ENCODE results near the gene APBA2. TPM values are rescaled to one million over a fixed set of nuclear protein-coding genes. Genes with fewer than 3 reads are reported as not detected.

APBA2 gene
- total and polyA plus RNA-seq, 2 of the 4 experiments (the other 2 are of a cell fraction) = 21.7 to 33.0 TPM

DNA sequence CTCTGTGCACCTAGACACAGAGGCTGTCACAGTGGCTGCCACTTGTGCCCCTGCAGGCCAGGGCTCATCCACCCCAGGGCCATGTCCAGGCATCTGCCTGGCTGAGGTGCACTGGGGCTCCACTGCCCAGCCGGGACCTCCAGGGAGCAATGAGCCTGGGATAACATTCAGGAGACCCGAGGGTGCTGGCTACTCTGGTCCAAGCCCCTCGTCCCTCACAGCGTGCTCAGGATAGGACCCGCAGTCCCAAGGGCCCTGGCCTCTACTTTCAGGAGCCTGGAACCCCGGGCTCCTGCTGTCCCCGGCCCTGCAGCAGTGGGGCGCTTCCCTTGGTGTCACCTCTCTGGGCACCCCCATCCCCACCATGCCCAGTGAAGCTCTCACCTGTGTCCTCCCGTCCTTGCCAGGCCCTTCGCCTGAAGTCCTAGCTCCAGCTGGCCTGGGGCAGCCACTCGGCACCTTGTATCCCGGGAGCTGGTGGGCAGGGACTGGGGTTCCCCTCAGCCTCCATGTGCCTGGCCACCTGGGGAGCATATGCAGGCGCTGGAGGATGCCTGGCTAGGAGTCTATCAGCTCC lies 226.0 kb downstream of the APBA2 start:
- H3K9me3 ChIP-seq (ENCODE audit: control insufficient read depth, insufficient read depth, low read length) = no peaks in the 10 kb centered on the region
- H3K4me1 ChIP-seq (ENCODE audit: control insufficient read depth, insufficient read depth, low read length) = no peaks in the 10 kb centered on the region
- H2BK5ac ChIP-seq (ENCODE audit: low read depth, low read length, poor library complexity, severe bottlenecking) = no peak overlapping the region
- no peak overlapping the region for H3K4ac ChIP-seq (ENCODE audit: low read depth, low read length)
- no peak overlapping the region for H2BK20ac ChIP-seq (ENCODE audit: low read depth, low read length)
- no peak overlapping the region for H3K4me3 ChIP-seq (ENCODE audit: insufficient read depth, low read depth, low read length)
- H3K4me2 ChIP-seq (ENCODE audit: low read depth, low read length) = no peak overlapping the region
- intact Hi-C loops (cut with micrococcal nuclease) (no loop called here), dilution Hi-C loops (cut with HindIII; ENCODE audit: low sequenced_read_pairs, unreplicated experiment) (no loop called here), in situ Hi-C loops (cut with MboI; ENCODE audit: low sequenced_read_pairs) (no loop called here)
- H3K27ac ChIP-seq (ENCODE audit: insufficient read depth, low read length) = no peak overlapping the region
- H4K91ac ChIP-seq (ENCODE audit: insufficient read depth, low read depth, low read length) = no peak overlapping the region
- ATAC-seq (ENCODE audit: low read depth) (no peak), DNase-seq (no peak)
- H3K56ac ChIP-seq (ENCODE audit: extremely low read depth, insufficient read depth, low read length) = no peak overlapping the region
- no peak overlapping the region for H2BK15ac ChIP-seq (ENCODE audit: low read depth, low read length)
- no peak overlapping the region for H3K9ac ChIP-seq (ENCODE audit: low read depth, low read length)
- H3K79me1 ChIP-seq (ENCODE audit: low read depth in 1 of 2, low read length in 2 of 2) = no peaks in the 10 kb centered on the region
- WGBS, 2 experiments (ENCODE audit: extremely low coverage in 2 of 2, insufficient read length in 1 of 2) = 98% methylated on average over 6 of the region's 13 CpGs; no CpG with 5 or more reads in 1 of the 2 experiments
- ChIA-PET POLR2A (ENCODE audit: unreplicated experiment) (no interaction called here), CTCF (interaction anchor here (2.0 kb wide), 1 partner anchor 10 kb away, joined by 7 read pairs; no protein-coding TSS in a partner anchor)
- H4K5ac ChIP-seq (ENCODE audit: low read depth, low read length) = no peak overlapping the region
- H3K27me3 ChIP-seq (ENCODE audit: control insufficient read depth, insufficient read depth, low read length) = no peaks in the 10 kb centered on the region
- no peak overlapping the region for H2AFZ ChIP-seq (replicated peaks; ENCODE audit: low read length, poor library complexity)
- BruUV-seq (replicated peaks) = no TSS peak
- H3K14ac ChIP-seq (replicated peaks; ENCODE audit: low read depth, low read length) = no peak overlapping the region
- no peak overlapping the region for H2BK120ac ChIP-seq (ENCODE audit: low read depth, low read length)
- TF ChIP-seq CTCF (conservative IDR thresholded peaks at IDR 0.05; ENCODE audit: low read depth, low read length) (no peak), MAFK (IDR thresholded peaks at IDR 0.05; ENCODE audit: low read depth, low read length) (no peak), CEBPB (IDR thresholded peaks at IDR 0.05; ENCODE audit: low read depth, low read length) (no peak), SMC3 (IDR thresholded peaks at IDR 0.05; ENCODE audit: low read depth, low read length) (no peak), ELK1 (IDR thresholded peaks at IDR 0.05; ENCODE audit: borderline replicate concordance, low read depth, low read length) (no peak), NFE2L2 (IDR thresholded peaks at IDR 0.05; ENCODE audit: low read depth, low read length) (no peak), MXI1 (IDR thresholded peaks at IDR 0.05; ENCODE audit: borderline replicate concordance, low read depth, low read length) (no peak), CHD1 (IDR thresholded peaks at IDR 0.05; ENCODE audit: low read depth, low read length) (no peak), RCOR1 (IDR thresholded peaks at IDR 0.05; ENCODE audit: insufficient replicate concordance, low read length) (no peak), BHLHE40 (IDR thresholded peaks at IDR 0.05; ENCODE audit: low read depth, low read length) (no peak), FOS (IDR thresholded peaks at IDR 0.05; ENCODE audit: low read depth, low read length) (no peak)
- H3K9me1 ChIP-seq (ENCODE audit: insufficient read depth, low read length) = peaks cover 7% of the 10 kb centered on the region; the same call in 1 of the 2 replicates
- no peak overlapping the region for H2AK5ac ChIP-seq (ENCODE audit: low read depth, low read length)
- H4K20me1 ChIP-seq (ENCODE audit: insufficient read depth, low read length) = no peaks in the 10 kb centered on the region; the same call in 1 of the 2 replicates
- H3K23ac ChIP-seq (ENCODE audit: low read depth, low read length) = no peak overlapping the region
- H3K18ac ChIP-seq (ENCODE audit: low read depth, low read length) = no peak overlapping the region
- peaks cover 8% of the 10 kb centered on the region for H3K36me3 ChIP-seq (ENCODE audit: control insufficient read depth, insufficient read depth, low read length)
- no peak overlapping the region for H4K8ac ChIP-seq (ENCODE audit: low read depth in 2 of 2, low read length in 2 of 2)
- peak overlapping the region; percentile 28 for H2AK9ac ChIP-seq (replicated peaks; ENCODE audit: low read depth, low read length, poor library complexity)
